Measurements from ENCODE around the gene GAPT. TPM values are rescaled to one million over a fixed set of nuclear protein-coding genes. Genes with fewer than 3 reads are reported as not detected.

GAPT gene
- total RNA-seq, 1 experiment from 2014 or later = not detected

DNA sequence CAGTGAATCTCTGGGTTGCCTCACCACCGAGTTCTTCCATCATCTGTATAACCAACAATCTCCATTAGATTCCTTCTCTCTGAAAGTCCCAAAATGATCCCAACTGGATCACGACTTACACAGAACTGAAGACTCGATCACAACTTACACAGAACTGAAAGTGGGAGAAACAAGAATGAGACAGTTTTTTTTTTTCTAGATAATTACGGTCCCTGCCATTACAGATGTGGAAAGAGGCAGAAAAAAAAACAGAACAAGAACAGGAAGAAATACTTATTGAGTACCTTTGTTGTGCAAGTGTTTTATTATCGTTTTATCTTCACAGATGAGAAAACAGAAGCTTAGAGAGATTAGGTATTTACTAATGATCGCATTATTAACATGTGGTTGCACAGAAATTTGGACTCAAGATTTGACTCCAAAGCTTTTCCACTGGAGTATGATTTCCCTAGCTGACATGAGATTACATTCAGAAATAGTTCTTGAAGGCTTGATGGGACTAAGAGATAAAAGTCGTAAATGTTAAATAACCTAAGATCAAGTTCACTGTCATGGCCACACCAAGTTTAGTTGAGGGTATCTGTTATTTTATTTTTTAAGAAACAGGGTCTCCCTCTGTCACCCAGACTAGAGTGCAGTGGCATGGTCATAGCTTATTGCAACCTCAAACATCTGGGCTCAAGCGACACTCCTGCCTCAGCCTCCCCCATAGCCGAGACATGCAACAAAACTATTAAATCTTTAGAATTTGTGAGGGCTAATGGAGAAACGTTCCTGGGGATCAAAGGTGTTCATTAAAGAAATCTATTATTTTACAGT, 40.2 kb upstream of the GAPT start:
- POLR2A ChIA-PET (ENCODE audit: unreplicated experiment) = interaction anchor here (0.5 to 1.5 kb wide), 11 partner anchors 12 to 561 kb away, joined by 3 to 14 read pairs (median 4); no protein-coding TSS in a partner anchor
- Histone ChIP-seq H3K9me3 (ENCODE audit: insufficient read depth, low read depth) (no peaks in the 10 kb centered on the region), H3K9me2 (ENCODE audit: insufficient read depth) (no peaks in the 10 kb centered on the region), H3K4me1 (replicated peaks; ENCODE audit: insufficient read depth) (peaks cover 31% of the 10 kb centered on the region), H4K20me1 (ENCODE audit: insufficient read depth) (peaks cover 21% of the 10 kb centered on the region), H3K4me3 (no peak overlapping the region), H3K79me2 (ENCODE audit: low read depth) (peaks cover 32% of the 10 kb centered on the region), H3K27me3 (ENCODE audit: insufficient read depth, low read depth) (no peaks in the 10 kb centered on the region), H3F3A (ENCODE audit: insufficient read depth, low read depth) (peaks cover 70% of the 10 kb centered on the region), H3K36me3 (ENCODE audit: low read depth) (peaks cover 60% of the 10 kb centered on the region), H2AFZ (no peak overlapping the region), H3K4me2 (no peak overlapping the region), H3K27ac (peak overlapping the region; percentile 96)
- CTCF ChIA-PET = no interaction called here
- BruUV-seq (replicated peaks) = no TSS peak
- intact Hi-C loops (cut with micrococcal nuclease; ENCODE audit: unreplicated experiment) = loop anchor here (5.0 kb wide), 1 partner anchor 119 kb away; no protein-coding TSS in a partner anchor
- DNase-seq = peak in 1 of 2 experiments; percentile 52
- TF ChIP-seq, protein P1, sequence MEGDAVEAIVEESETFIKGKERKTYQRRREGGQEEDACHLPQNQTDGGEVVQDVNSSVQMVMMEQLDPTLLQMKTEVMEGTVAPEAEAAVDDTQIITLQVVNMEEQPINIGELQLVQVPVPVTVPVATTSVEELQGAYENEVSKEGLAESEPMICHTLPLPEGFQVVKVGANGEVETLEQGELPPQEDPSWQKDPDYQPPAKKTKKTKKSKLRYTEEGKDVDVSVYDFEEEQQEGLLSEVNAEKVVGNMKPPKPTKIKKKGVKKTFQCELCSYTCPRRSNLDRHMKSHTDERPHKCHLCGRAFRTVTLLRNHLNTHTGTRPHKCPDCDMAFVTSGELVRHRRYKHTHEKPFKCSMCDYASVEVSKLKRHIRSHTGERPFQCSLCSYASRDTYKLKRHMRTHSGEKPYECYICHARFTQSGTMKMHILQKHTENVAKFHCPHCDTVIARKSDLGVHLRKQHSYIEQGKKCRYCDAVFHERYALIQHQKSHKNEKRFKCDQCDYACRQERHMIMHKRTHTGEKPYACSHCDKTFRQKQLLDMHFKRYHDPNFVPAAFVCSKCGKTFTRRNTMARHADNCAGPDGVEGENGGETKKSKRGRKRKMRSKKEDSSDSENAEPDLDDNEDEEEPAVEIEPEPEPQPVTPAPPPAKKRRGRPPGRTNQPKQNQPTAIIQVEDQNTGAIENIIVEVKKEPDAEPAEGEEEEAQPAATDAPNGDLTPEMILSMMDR (conservative IDR thresholded peaks at IDR 0.05) = no peak
- no peak for TF ChIP-seq EZH2 (IDR thresholded peaks at IDR 0.05; ENCODE audit: low read depth)

GRCh38 chr5:58451732-58452565, 39.3 kb upstream of the GAPT start:
- Histone ChIP-seq H3K27ac (peak overlapping the region; percentile 96), H3K9me2 (ENCODE audit: insufficient read depth) (no peaks in the 10 kb centered on the region), H3K36me3 (ENCODE audit: low read depth) (peaks cover 70% of the 10 kb centered on the region), H3K4me1 (replicated peaks; ENCODE audit: insufficient read depth) (peaks cover 38% of the 10 kb centered on the region), H4K20me1 (ENCODE audit: insufficient read depth) (peaks cover 30% of the 10 kb centered on the region), H3F3A (ENCODE audit: insufficient read depth, low read depth) (peaks cover 79% of the 10 kb centered on the region), H3K79me2 (ENCODE audit: low read depth) (peaks cover 41% of the 10 kb centered on the region), H3K4me3 (no peak overlapping the region), H3K4me2 (peak overlapping the region; percentile 92), H2AFZ (no peak overlapping the region), H3K9me3 (ENCODE audit: insufficient read depth, low read depth) (no peaks in the 10 kb centered on the region), H3K27me3 (ENCODE audit: insufficient read depth, low read depth) (no peaks in the 10 kb centered on the region)
- no TSS peak for BruUV-seq (replicated peaks)
- intact Hi-C loops (cut with micrococcal nuclease; ENCODE audit: unreplicated experiment) = loop anchor here (1.0 to 5.0 kb wide), 4 partner anchors 120 to 264 kb away; no protein-coding TSS in a partner anchor
- no peak for DNase-seq
- TF ChIP-seq EZH2 (IDR thresholded peaks at IDR 0.05; ENCODE audit: low read depth) = no peak
- TF ChIP-seq, protein P1 (conservative IDR thresholded peaks at IDR 0.05) = no peak
- ChIA-PET CTCF (interaction anchor here (0.6 kb wide), 1 partner anchor 673 kb away, joined by 3 read pairs; no protein-coding TSS in a partner anchor), POLR2A (ENCODE audit: unreplicated experiment) (interaction anchor here (0.7 to 1.5 kb wide), 3 partner anchors 146 to 264 kb away, joined by 4 to 14 read pairs (median 6); no protein-coding TSS in a partner anchor)

All from PC-9 (cell line).